ENCODE data around the gene CARMIL1.

DNA sequence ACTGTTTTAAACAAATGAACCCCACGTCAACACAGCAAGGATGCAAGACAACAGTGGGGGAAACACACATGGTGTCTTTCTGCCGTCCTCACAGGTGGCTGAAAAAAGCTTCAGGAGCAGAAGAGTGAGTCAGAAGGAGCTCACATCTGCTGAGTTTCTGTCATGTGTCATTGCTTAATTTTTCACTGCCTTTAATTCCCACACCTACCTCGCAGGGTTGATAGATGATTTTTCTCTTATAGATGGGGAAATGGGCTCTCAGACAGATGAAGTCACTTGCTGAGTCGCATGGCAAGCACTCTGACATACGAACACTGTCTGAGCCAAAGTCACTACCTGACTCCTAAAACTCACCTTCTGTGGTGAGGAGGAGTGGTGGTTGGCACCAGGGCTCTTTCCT, 28.3 kb upstream of the CARMIL1 start:
- TF ChIP-seq, protein P1, sequence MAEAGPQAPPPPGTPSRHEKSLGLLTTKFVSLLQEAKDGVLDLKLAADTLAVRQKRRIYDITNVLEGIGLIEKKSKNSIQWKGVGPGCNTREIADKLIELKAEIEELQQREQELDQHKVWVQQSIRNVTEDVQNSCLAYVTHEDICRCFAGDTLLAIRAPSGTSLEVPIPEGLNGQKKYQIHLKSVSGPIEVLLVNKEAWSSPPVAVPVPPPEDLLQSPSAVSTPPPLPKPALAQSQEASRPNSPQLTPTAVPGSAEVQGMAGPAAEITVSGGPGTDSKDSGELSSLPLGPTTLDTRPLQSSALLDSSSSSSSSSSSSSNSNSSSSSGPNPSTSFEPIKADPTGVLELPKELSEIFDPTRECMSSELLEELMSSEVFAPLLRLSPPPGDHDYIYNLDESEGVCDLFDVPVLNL (IDR thresholded peaks at IDR 0.05; ENCODE audit: low read depth, low read length) = no peak
- TF ChIP-seq, protein P2, sequence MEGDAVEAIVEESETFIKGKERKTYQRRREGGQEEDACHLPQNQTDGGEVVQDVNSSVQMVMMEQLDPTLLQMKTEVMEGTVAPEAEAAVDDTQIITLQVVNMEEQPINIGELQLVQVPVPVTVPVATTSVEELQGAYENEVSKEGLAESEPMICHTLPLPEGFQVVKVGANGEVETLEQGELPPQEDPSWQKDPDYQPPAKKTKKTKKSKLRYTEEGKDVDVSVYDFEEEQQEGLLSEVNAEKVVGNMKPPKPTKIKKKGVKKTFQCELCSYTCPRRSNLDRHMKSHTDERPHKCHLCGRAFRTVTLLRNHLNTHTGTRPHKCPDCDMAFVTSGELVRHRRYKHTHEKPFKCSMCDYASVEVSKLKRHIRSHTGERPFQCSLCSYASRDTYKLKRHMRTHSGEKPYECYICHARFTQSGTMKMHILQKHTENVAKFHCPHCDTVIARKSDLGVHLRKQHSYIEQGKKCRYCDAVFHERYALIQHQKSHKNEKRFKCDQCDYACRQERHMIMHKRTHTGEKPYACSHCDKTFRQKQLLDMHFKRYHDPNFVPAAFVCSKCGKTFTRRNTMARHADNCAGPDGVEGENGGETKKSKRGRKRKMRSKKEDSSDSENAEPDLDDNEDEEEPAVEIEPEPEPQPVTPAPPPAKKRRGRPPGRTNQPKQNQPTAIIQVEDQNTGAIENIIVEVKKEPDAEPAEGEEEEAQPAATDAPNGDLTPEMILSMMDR (IDR thresholded peaks at IDR 0.05 in 2 of 3, conservative IDR thresholded peaks at IDR 0.05 in 1 of 3; ENCODE audit: control insufficient read depth in 2 of 3, extremely low read depth in 1 of 3, insufficient read depth in 1 of 3, low read depth in 3 of 3, low read length in 3 of 3) = no peak
- TF ChIP-seq EZH2 (IDR thresholded peaks at IDR 0.05; ENCODE audit: borderline replicate concordance, control insufficient read depth, low read depth, low read length) (no peak), SIX5 (IDR thresholded peaks at IDR 0.05; ENCODE audit: low read depth, low read length, severe bottlenecking) (no peak), SIN3A (IDR thresholded peaks at IDR 0.05; ENCODE audit: low read depth, low read length) (no peak), POU2F2 (IDR thresholded peaks at IDR 0.05; ENCODE audit: borderline replicate concordance, low read depth, low read length) (no peak)
- TF ChIP-seq, protein P3, sequence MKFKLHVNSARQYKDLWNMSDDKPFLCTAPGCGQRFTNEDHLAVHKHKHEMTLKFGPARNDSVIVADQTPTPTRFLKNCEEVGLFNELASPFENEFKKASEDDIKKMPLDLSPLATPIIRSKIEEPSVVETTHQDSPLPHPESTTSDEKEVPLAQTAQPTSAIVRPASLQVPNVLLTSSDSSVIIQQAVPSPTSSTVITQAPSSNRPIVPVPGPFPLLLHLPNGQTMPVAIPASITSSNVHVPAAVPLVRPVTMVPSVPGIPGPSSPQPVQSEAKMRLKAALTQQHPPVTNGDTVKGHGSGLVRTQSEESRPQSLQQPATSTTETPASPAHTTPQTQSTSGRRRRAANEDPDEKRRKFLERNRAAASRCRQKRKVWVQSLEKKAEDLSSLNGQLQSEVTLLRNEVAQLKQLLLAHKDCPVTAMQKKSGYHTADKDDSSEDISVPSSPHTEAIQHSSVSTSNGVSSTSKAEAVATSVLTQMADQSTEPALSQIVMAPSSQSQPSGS (IDR thresholded peaks at IDR 0.05; ENCODE audit: low read length) = 0 out of 2 replicates have a peak, but pooled peaks have one; percentile 32
